H1 (cell line): ENCODE results near the gene PRKRIP1. TPM values are rescaled to one million over a fixed set of nuclear protein-coding genes. Genes with fewer than 3 reads are reported as not detected.

ENCODE experiments used
- CTCF ChIA-PET: fragments of 300-600 bp; sonication (Branson Sonifier 250); formaldehyde crosslinking; loops from one replicate; lab custom pipeline; 2021; ENCODE audit not compliant: partially characterized antibody; lab: Charles Lee
- POLR2A ChIA-PET: fragments of 300-600 bp; sonication (Branson Sonifier 250); formaldehyde crosslinking; loops from one replicate; lab custom pipeline; 2021; ENCODE audit warnings: inconsistent platforms; ENCODE audit not compliant: partially characterized antibody; lab: Charles Lee
- DNase-seq, 2 experiments: peaks; one replicate each; pipeline versions ENCODE4 v3.0.0 to v3.0.0-alpha.2; 2010 to 2022; ENCODE audit warnings: low spot score in 2 of 2, low read depth in 1 of 2, mixed read lengths in 1 of 2
- FAIRE-seq: peaks from 2 replicates; lab custom pipeline; 2011; peaks lifted over from hg19 to GRCh38; lab: Jason Lieb, UNC
- H2AFZ ChIP-seq: 2 replicates; pipeline ENCODE4 v1.8.1; 2012; ENCODE audit warnings: low read length, inconsistent platforms
- H2AK5ac ChIP-seq: 2 replicates; pipeline ENCODE4 v1.6.1; 2013; ENCODE audit warnings: low read depth, low read length
- H2BK120ac ChIP-seq: replicated peaks from 2 replicates; pipeline ENCODE3; 2013; ENCODE audit warnings: low read depth, low read length, inconsistent platforms
- H2BK12ac ChIP-seq: 2 replicates; pipeline ENCODE4 v1.6.1; 2013; ENCODE audit warnings: low read depth, low read length
- H2BK15ac ChIP-seq: 2 replicates; pipeline ENCODE4 v1.6.1; 2013; ENCODE audit warnings: low read length
- H2BK20ac ChIP-seq: 2 replicates; pipeline ENCODE4 v1.6.1; 2013; ENCODE audit warnings: low read length
- H2BK5ac ChIP-seq: 2 replicates; pipeline ENCODE4 v1.6.1; 2013; ENCODE audit warnings: low read depth, low read length
- H3K14ac ChIP-seq: 2 replicates; pipeline ENCODE4 v1.6.1; 2013; ENCODE audit warnings: inconsistent platforms; ENCODE audit not compliant: insufficient read length
- H3K18ac ChIP-seq: 2 replicates; pipeline ENCODE4 v1.6.1; 2013; ENCODE audit warnings: low read length; ENCODE audit errors: extremely low read depth
- H3K23ac ChIP-seq: 2 replicates; pipeline ENCODE4 v1.6.1; 2013; ENCODE audit warnings: inconsistent platforms; ENCODE audit not compliant: insufficient read length
- H3K23me2 ChIP-seq: 2 replicates; pipeline ENCODE4 v1.6.1; 2013; ENCODE audit warnings: low read depth, low read length
- H3K27ac ChIP-seq: 2 replicates; pipeline ENCODE4 v1.6.1; 2011; ENCODE audit warnings: low read depth, low read length, inconsistent platforms
- H3K27me3 ChIP-seq, 4 experiments: replicated peaks in 1 of 4; 1 replicate in 1 of 4; 2 replicates in 3 of 4; pipeline versions ENCODE4 v1.6.1 to v1.8.1; 2011 to 2013; ENCODE audit warnings: low read length in 3 of 4, mild to moderate bottlenecking in 3 of 4, inconsistent platforms in 2 of 4, mixed read lengths in 2 of 4, moderate library complexity in 1 of 4; ENCODE audit not compliant: control insufficient read depth in 3 of 4, insufficient read depth in 3 of 4; ENCODE audit errors: extremely low read depth in 1 of 4
- H3K36me3 ChIP-seq, 4 experiments: 2 replicates each; pipeline versions ENCODE4 v1.6.1 to v1.8.1; 2011 to 2013; ENCODE audit warnings: mild to moderate bottlenecking in 4 of 4, low read length in 3 of 4, moderate library complexity in 2 of 4, control low read depth in 1 of 4, inconsistent platforms in 1 of 4; ENCODE audit not compliant: insufficient read depth in 4 of 4, control insufficient read depth in 2 of 4
- H3K4ac ChIP-seq: replicated peaks from 2 replicates; pipeline ENCODE3; 2013; ENCODE audit warnings: low read length, low read depth, mixed read lengths, inconsistent platforms; ENCODE audit not compliant: insufficient read length
- H3K4me1 ChIP-seq, 4 experiments: replicated peaks in 1 of 4; 1 replicate in 1 of 4; 2 replicates in 3 of 4; pipeline versions ENCODE4 v1.6.1 to v1.8.1; 2011 to 2013; ENCODE audit warnings: low read length in 3 of 4, inconsistent platforms in 2 of 4, mixed read lengths in 1 of 4; ENCODE audit not compliant: insufficient read depth in 4 of 4, control insufficient read depth in 3 of 4
- H3K4me2 ChIP-seq, 2 experiments: 2 replicates each; pipeline versions ENCODE4 v1.6.1 to v1.8.1; 2011 to 2013; ENCODE audit warnings: low read depth in 2 of 2, low read length in 2 of 2, control low read depth in 1 of 2, inconsistent platforms in 1 of 2, mild to moderate bottlenecking in 1 of 2; ENCODE audit not compliant: insufficient read depth in 1 of 2
- H3K4me3 ChIP-seq, 4 experiments: fragments of 200-600, 300-600 bp in 1 of 4; sonication (generic), shearing (Covaris generic), sonication (Bioruptor Twin) in 1 of 4; 2 replicates each; pipeline versions ENCODE4 v1.5.1 to v1.8.1; 2011 to 2016; ENCODE audit warnings: low read length in 4 of 4, low read depth in 3 of 4, control low read depth in 2 of 4, inconsistent platforms in 2 of 4, mild to moderate bottlenecking in 2 of 4, mixed read lengths in 1 of 4, moderate library complexity in 1 of 4; ENCODE audit not compliant: insufficient read depth in 2 of 4; ENCODE audit errors: extremely low read depth in 1 of 4
- H3K56ac ChIP-seq: replicated peaks from 2 replicates; pipeline ENCODE3; 2013; ENCODE audit warnings: low read depth, mild to moderate bottlenecking, mixed read lengths, low read length, inconsistent platforms; ENCODE audit not compliant: insufficient read length
- H3K79me1 ChIP-seq: 2 replicates; pipeline ENCODE4 v1.6.1; 2013; ENCODE audit warnings: low read depth, low read length, control low read depth
- H3K79me2 ChIP-seq, 2 experiments: 2 replicates each; pipeline versions ENCODE4 v1.6.1 to v1.8.1; 2012 to 2013; ENCODE audit warnings: low read length in 2 of 2, mild to moderate bottlenecking in 2 of 2, inconsistent platforms in 1 of 2; ENCODE audit not compliant: insufficient read depth in 2 of 2, control insufficient read depth in 1 of 2
- H3K9ac ChIP-seq, 4 experiments: replicated peaks in 1 of 4; 1 replicate in 1 of 4; 2 replicates in 3 of 4; pipeline versions ENCODE4 v1.6.1 to v1.8.1; 2011 to 2013; ENCODE audit warnings: low read depth in 3 of 4, low read length in 3 of 4, control low read depth in 2 of 4, mild to moderate bottlenecking in 2 of 4, moderate library complexity in 2 of 4, inconsistent platforms in 1 of 4; ENCODE audit errors: extremely low read depth in 1 of 4
- H3K9me3 ChIP-seq, 2 experiments: 2 replicates each; pipeline versions ENCODE4 v1.6.1 to v1.8.1; 2012 to 2013; ENCODE audit warnings: mild to moderate bottlenecking in 2 of 2, moderate library complexity in 2 of 2, control low read depth in 1 of 2, inconsistent platforms in 1 of 2, low read depth in 1 of 2, low read length in 1 of 2, mixed read lengths in 1 of 2; ENCODE audit not compliant: insufficient read depth in 2 of 2
- H4K20me1 ChIP-seq, 2 experiments: replicated peaks in 1 of 2; 2 replicates each; pipeline versions ENCODE3 to v1.8.1; 2011 to 2013; ENCODE audit warnings: inconsistent platforms in 2 of 2, low read length in 2 of 2, mild to moderate bottlenecking in 1 of 2; ENCODE audit not compliant: insufficient read depth in 2 of 2, control insufficient read depth in 1 of 2
- H4K5ac ChIP-seq: 2 replicates; pipeline ENCODE4 v1.6.1; 2013; ENCODE audit warnings: low read length, low read depth, mixed read lengths, inconsistent platforms; ENCODE audit not compliant: insufficient read length
- H4K8ac ChIP-seq: 2 replicates; pipeline ENCODE4 v1.8.0; 2013; ENCODE audit warnings: mild to moderate bottlenecking, moderate library complexity, low read length, inconsistent platforms; ENCODE audit not compliant: insufficient read depth; ENCODE audit errors: extremely low read depth
- H4K91ac ChIP-seq: replicated peaks from 2 replicates; pipeline ENCODE3; 2013; ENCODE audit warnings: low read length, mixed read lengths, inconsistent platforms; ENCODE audit not compliant: insufficient read length
- CEBPB ChIP-seq: IDR thresholded peaks from 2 replicates; pipeline ENCODE4 v1.6.1; 2012; ENCODE audit warnings: low read depth, low read length
- E2F6 ChIP-seq: IDR thresholded peaks from 2 replicates; pipeline ENCODE4 v1.6.1; 2012; ENCODE audit warnings: inconsistent platforms
- EZH2 ChIP-seq: fragments of 200-600 bp; sonication (generic); IDR thresholded peaks from 2 replicates; pipeline ENCODE4 v1.7.1; 2012; ENCODE audit warnings: low read depth, mild to moderate bottlenecking, moderate library complexity, low read length, inconsistent platforms; ENCODE audit not compliant: severe bottlenecking
- FOSL1 ChIP-seq: IDR thresholded peaks from 2 replicates; pipeline ENCODE4 v1.6.1; 2011; ENCODE audit warnings: mild to moderate bottlenecking, low read depth, low read length, moderate library complexity; ENCODE audit not compliant: insufficient read depth
- GTF2F1 ChIP-seq: IDR thresholded peaks from 2 replicates; pipeline ENCODE4 v1.6.1; 2012; ENCODE audit warnings: low read depth, low read length, improper control_type of control experiment, borderline replicate concordance
- HDAC6 ChIP-seq: IDR thresholded peaks from one replicate; pipeline ENCODE4 v1.7.1; 2012; ENCODE audit warnings: low read depth, mild to moderate bottlenecking, inconsistent platforms, low read length, moderate library complexity
- JUND ChIP-seq: IDR thresholded peaks from 2 replicates; pipeline ENCODE4 v1.6.1; 2011; ENCODE audit warnings: mild to moderate bottlenecking, improper control_type of control experiment, low read length
- MAFK ChIP-seq: IDR thresholded peaks from 2 replicates; pipeline ENCODE4 v1.6.1; 2012; ENCODE audit warnings: low read depth, mild to moderate bottlenecking, improper control_type of control experiment, low read length
- POLR2A ChIP-seq, 2 experiments: IDR thresholded peaks; 1 replicate in 1 of 2; 2 replicates in 1 of 2; pipeline ENCODE4 v1.6.1; 2011; ENCODE audit warnings: low read depth in 2 of 2, low read length in 2 of 2, mild to moderate bottlenecking in 2 of 2; ENCODE audit errors: control extremely low read depth in 1 of 2
- POLR2AphosphoS5 ChIP-seq: IDR thresholded peaks from 2 replicates; pipeline ENCODE4 v1.6.1; 2011; ENCODE audit warnings: low read depth, low read length
- RBBP5 ChIP-seq: IDR thresholded peaks from 2 replicates; pipeline ENCODE4 v1.7.1; 2012; ENCODE audit warnings: low read depth, mild to moderate bottlenecking, inconsistent platforms, low read length, moderate library complexity, borderline replicate concordance
- RNF2 ChIP-seq: fragments of 200-900, 300-1000 bp; sonication (generic); IDR thresholded peaks from 2 replicates; pipeline ENCODE4 v1.7.1; 2016; ENCODE audit warnings: borderline replicate concordance, low read depth, mild to moderate bottlenecking, antibody characterized with exemption, low read length; ENCODE audit not compliant: poor library complexity, severe bottlenecking; ENCODE audit errors: missing control alignments
- SP1 ChIP-seq: IDR thresholded peaks from 2 replicates; pipeline ENCODE4 v1.6.1; 2011; ENCODE audit warnings: low read depth, low read length
- SUZ12 ChIP-seq: fragments of 200-600 bp; sonication (generic); IDR thresholded peaks from 2 replicates; pipeline ENCODE4 v1.6.1; 2012; ENCODE audit warnings: mild to moderate bottlenecking, inconsistent platforms, low read length, moderate library complexity, mixed read lengths
- WGBS, 2 experiments: shearing (Covaris generic) in 1 of 2; methylation state at CpG; one replicate each; pipeline versions ENCODE4 v1.1.6 to v1.1.7; 2013 to 2015; ENCODE audit warnings: low lambda C conversion rate in 2 of 2, mixed read lengths in 2 of 2, inconsistent platforms in 1 of 2, low coverage in 1 of 2, missing lambda C conversion rate in 1 of 2; ENCODE audit not compliant: insufficient replicate concordance in 2 of 2, insufficient coverage in 1 of 2, insufficient read length in 1 of 2; ENCODE audit errors: extremely low coverage in 1 of 2, missing lambda C conversion rate in 1 of 2; 5-methylcytosine and 5-hydroxymethylcytosine counted together
- polyA plus RNA-seq, 7 experiments: library from polyadenylated mRNA; depleted of rRNA in 3 of 7; stranded (reverse) in 5 of 7; unstranded in 2 of 7; fragments of >200 nt in 5 of 7; fragments of 200-250 nt in 2 of 7; gene quantifications; 1 replicate in 5 of 7; 2 replicates in 1 of 7; 4 replicates in 1 of 7; pipeline versions ENCODE4 v1.2.1 to v1.2.3, GENCODE V29; 2011 to 2013; ENCODE audit warnings: missing spikeins in 2 of 7, mixed read lengths in 2 of 7
- total RNA-seq: library from RNA; stranded (reverse); fragmentation: NEBNext Ultra II Directional; extraction: Animal tissue kit (Norgen Biotek cat#: 25700); gene quantifications from 2 replicates; pipeline ENCODE4 v1.2.1, GENCODE V29; 2021

The PRKRIP1 gene
- total and polyA plus RNA-seq, 2 of the 8 experiments (the other 6 are each of a cell fraction or from before 2014, with no cell fraction given), result 11.1 to 22.0 TPM

- Histone ChIP-seq H3K36me3 (peaks cover 7 to 36% (median 24%) of the 10 kb centered on the region in 4 experiments), H2BK120ac (no peak overlapping the region), H2AFZ (no peak overlapping the region), H3K14ac (no peak overlapping the region), H3K79me2 (no peaks in the 10 kb centered on the region; a peak in 1 of 4 replicates), H3K4ac (no peak overlapping the region), H4K5ac (no peak overlapping the region), H4K8ac (no peak overlapping the region), H2BK20ac (no peak overlapping the region), H3K18ac (no peak overlapping the region), H2BK15ac (no peak overlapping the region), H2AK5ac (no peak overlapping the region), H3K27ac (no peak overlapping the region), H4K20me1 (peaks cover 0 to 13% of the 10 kb centered on the region in 2 experiments), H3K56ac (no peak overlapping the region), H2BK5ac (no peak overlapping the region), H3K9ac (no peak overlapping the region), H3K23ac (no peak overlapping the region), H3K4me1 (no peaks in the 10 kb centered on the region), H2BK12ac (no peak overlapping the region), H3K4me3 (no peak overlapping the region), H3K27me3 (no peaks in the 10 kb centered on the region), H4K91ac (no peak overlapping the region), H3K4me2 (no peak overlapping the region), H3K23me2 (no peaks in the 10 kb centered on the region), H3K79me1 (no peaks in the 10 kb centered on the region; the same call in none of the 2 replicates), H3K9me3 (peaks cover 0 to 3% of the 10 kb centered on the region in 2 experiments; a peak in 1 of 4 replicates)
- WGBS, 2 experiments, result 93% methylated on average over 5 of the region's 5 CpGs; no CpG with 5 or more reads in 1 of the 2 experiments
- ChIA-PET CTCF (interaction anchor here (0.6 to 4.1 kb wide), 27 partner anchors 10 to 799 kb away, joined by 3 to 42 read pairs (median 5); partner anchors contain the start of gene PRKRIP1), POLR2A (interaction anchor here (0.7 to 2.5 kb wide), 9 partner anchors 8 to 58 kb away, joined by 3 to 14 read pairs (median 5); partner anchors contain the start of gene PRKRIP1)
- FAIRE-seq (no peak), DNase-seq (no peak)
- no peak for TF ChIP-seq MAFK
- TF ChIP-seq POLR2A (IDR thresholded peaks at IDR 0.05; ENCODE audit: control extremely low read depth in 1 of 2, low read depth in 2 of 2, low read length in 2 of 2), result no peak
- TF ChIP-seq GTF2F1, result no peak
- TF ChIP-seq E2F6, result no peak
- no peak for TF ChIP-seq EZH2
- TF ChIP-seq FOSL1, result no peak
- TF ChIP-seq RNF2, result no peak
- no peak for TF ChIP-seq SP1
- no peak for TF ChIP-seq HDAC6
- TF ChIP-seq RBBP5, result no peak
- TF ChIP-seq JUND, result no peak
- no peak for TF ChIP-seq POLR2AphosphoS5
- TF ChIP-seq CEBPB, result no peak
- TF ChIP-seq SUZ12, result no peak
Observed at GRCh38 chr7:102413091-102413490, 16.9 kb downstream of the PRKRIP1 start.
